Neural progenitor cell (in vitro differentiated cells): ENCODE data around the gene GEMIN5.

ENCODE experiments used
- CTCF ChIP-seq: fragments of 200-600 bp; sonication (generic); IDR thresholded peaks from 2 replicates; pipeline ENCODE4 v1.5.1; 2017; ENCODE audit warnings: antibody characterized with exemption, mild to moderate bottlenecking
- EZH2phosphoT487 ChIP-seq: fragments of 200-600 bp; sonication (generic); IDR thresholded peaks from 2 replicates; pipeline ENCODE4 v1.6.1; 2017; ENCODE audit warnings: antibody characterized with exemption

DNA sequence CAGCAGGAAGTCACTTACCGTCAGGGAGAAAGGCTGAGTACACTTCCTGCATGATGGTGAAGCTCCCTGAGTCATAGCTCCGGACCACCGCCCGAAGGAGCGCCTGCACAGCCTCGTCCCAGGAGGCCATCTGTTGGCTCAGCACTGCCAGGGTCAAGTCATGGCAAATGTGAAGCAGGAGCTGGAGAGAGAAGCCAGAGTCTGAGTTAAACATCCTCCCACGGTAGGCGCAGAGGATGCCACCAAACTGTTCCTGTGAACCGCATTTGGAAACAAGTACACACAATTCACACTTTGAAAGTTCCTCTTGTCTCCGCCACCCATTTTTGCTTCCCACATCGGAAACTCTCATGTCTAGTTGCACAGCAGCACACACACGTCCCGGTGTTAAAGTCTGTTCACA, 45.6 kb downstream of the GEMIN5 start:
- no peak for TF ChIP-seq CTCF
- TF ChIP-seq EZH2phosphoT487: no peak
